MCF 10A (cell line): Measurements from ENCODE around the gene SKAP2. TPM values are rescaled to one million over a fixed set of nuclear protein-coding genes. Genes with fewer than 3 reads are reported as not detected.

ENCODE experiments used
- BruUV-seq: library from RNA; stranded (reverse); fragments of 400-500 nt; replicated peaks from 2 replicates; lab custom pipeline; 2021; lab: Mats Ljungman, UMichigan
- CTCF ChIA-PET: fragments of 300-600 bp; sonication (Branson Sonifier 250); formaldehyde crosslinking; extraction: SDS; loops from one replicate; lab custom pipeline; 2021; ENCODE audit warnings: antibody characterized with exemption, inconsistent platforms; lab: Yijun Ruan, JAX
- POLR2A ChIA-PET: fragments of 300-600, 350-650 bp; sonication (Branson Sonifier 250); formaldehyde crosslinking; extraction: SDS; loops from one replicate; lab custom pipeline; 2020; ENCODE audit warnings: antibody characterized with exemption, inconsistent platforms; lab: Yijun Ruan, JAX
- DNase-seq: peaks from one replicate; pipeline ENCODE4 v3.0.0-alpha.2; 2018; ENCODE audit not compliant: unreplicated experiment
- H3K27ac Mint-ChIP-seq: one replicate; pipeline ENCODE4 v1.8.0; 2022; ENCODE audit warnings: mild to moderate bottlenecking, low read depth, mixed read lengths; ENCODE audit not compliant: unreplicated experiment
- H3K27me3 Mint-ChIP-seq: one replicate; pipeline ENCODE4 v1.8.0; 2022; ENCODE audit warnings: mixed read lengths; ENCODE audit not compliant: insufficient read depth, unreplicated experiment
- H3K36me3 Mint-ChIP-seq: one replicate; pipeline ENCODE4 v1.8.0; 2022; ENCODE audit warnings: mild to moderate bottlenecking, moderate library complexity, mixed read lengths; ENCODE audit not compliant: insufficient read depth, unreplicated experiment
- H3K4me1 Mint-ChIP-seq: one replicate; pipeline ENCODE4 v1.8.0; 2022; ENCODE audit warnings: mixed read lengths; ENCODE audit not compliant: insufficient read depth, unreplicated experiment
- H3K4me3 Mint-ChIP-seq: one replicate; pipeline ENCODE4 v1.8.0; 2022; ENCODE audit warnings: mild to moderate bottlenecking, moderate library complexity, mixed read lengths; ENCODE audit not compliant: unreplicated experiment
- H3K9me3 Mint-ChIP-seq: one replicate; pipeline ENCODE4 v1.8.0; 2022; ENCODE audit warnings: mixed read lengths; ENCODE audit not compliant: unreplicated experiment
- intact Hi-C: fragments of 100-400 bp; cut with micrococcal nuclease; formaldehyde crosslinking; loops from 2 replicates; pipeline ENCODE4 v1.14.1; 2022
- total RNA-seq: library from RNA; stranded (reverse); gene quantifications from 2 replicates; pipeline ENCODE4 v1.2.3, GENCODE V29; 2022
- TF ChIP-seq, protein P1 (sequence below): fragments of 200-600 bp; IDR thresholded peaks from one replicate; pipeline ENCODE4 v1.8.0; 2022; ENCODE audit warnings: antibody characterized with exemption, mild to moderate bottlenecking; ENCODE audit not compliant: unreplicated experiment

The SKAP2 gene
- total RNA-seq, 1 experiment from 2014 or later = 27.5 TPM

DNA sequence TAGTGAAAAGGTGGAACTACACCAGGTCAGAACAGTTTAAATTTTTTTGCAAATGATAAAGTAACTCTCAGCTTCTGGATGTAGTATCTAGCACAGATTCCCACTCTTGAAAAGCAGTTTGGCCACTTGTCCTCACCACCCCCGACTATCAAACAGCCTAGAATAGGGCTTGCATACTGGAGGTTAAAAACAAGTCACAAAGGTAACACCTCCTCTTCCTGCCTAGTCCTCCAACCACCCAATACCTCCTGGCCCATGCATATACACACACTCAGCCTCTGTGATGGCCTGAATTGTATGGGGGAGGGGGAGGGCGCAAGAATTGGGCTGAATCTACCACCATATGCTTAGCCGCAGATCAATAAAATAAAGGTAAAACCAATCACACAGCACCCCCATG lies 5.7 kb downstream of the SKAP2 start:
- ChIA-PET CTCF (interaction anchor here (0.6 to 9.7 kb wide), 17 partner anchors 12 to 1940 kb away, joined by 3 to 198 read pairs (median 6); partner anchors contain the start of genes HOXA1 and HOXA5), POLR2A (interaction anchor here (0.7 to 10.2 kb wide), 13 partner anchors 54 to 654 kb away, joined by 3 to 663 read pairs (median 12); partner anchors contain the start of genes HOXA1, HOXA2 and HOXA5)
- Mint-ChIP-seq H3K27ac (peak overlapping the region; percentile 96), H3K4me1 (peaks cover 30% of the 10 kb centered on the region), H3K9me3 (no peaks in the 10 kb centered on the region), H3K4me3 (peak overlapping the region; percentile 76), H3K27me3 (no peaks in the 10 kb centered on the region), H3K36me3 (peaks cover 4% of the 10 kb centered on the region)
- intact Hi-C loops = loop anchor here (1.0 kb wide), 1 partner anchor 240 kb away; no protein-coding TSS in a partner anchor
- DNase-seq = peak; percentile 66
- BruUV-seq = no TSS peak
- TF ChIP-seq, protein P1, sequence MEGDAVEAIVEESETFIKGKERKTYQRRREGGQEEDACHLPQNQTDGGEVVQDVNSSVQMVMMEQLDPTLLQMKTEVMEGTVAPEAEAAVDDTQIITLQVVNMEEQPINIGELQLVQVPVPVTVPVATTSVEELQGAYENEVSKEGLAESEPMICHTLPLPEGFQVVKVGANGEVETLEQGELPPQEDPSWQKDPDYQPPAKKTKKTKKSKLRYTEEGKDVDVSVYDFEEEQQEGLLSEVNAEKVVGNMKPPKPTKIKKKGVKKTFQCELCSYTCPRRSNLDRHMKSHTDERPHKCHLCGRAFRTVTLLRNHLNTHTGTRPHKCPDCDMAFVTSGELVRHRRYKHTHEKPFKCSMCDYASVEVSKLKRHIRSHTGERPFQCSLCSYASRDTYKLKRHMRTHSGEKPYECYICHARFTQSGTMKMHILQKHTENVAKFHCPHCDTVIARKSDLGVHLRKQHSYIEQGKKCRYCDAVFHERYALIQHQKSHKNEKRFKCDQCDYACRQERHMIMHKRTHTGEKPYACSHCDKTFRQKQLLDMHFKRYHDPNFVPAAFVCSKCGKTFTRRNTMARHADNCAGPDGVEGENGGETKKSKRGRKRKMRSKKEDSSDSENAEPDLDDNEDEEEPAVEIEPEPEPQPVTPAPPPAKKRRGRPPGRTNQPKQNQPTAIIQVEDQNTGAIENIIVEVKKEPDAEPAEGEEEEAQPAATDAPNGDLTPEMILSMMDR = no peak

GRCh38 chr7:26858241-26858715 lies 6.1 kb downstream of the SKAP2 start:
- ChIA-PET POLR2A (interaction anchor here (0.7 to 10.2 kb wide), 15 partner anchors 9 to 654 kb away, joined by 3 to 663 read pairs (median 5); partner anchors contain the start of genes HOXA1, HOXA2 and HOXA5), CTCF (interaction anchor here (0.6 to 9.7 kb wide), 17 partner anchors 12 to 1939 kb away, joined by 3 to 198 read pairs (median 4); partner anchors contain the start of genes HOXA1 and HOXA5)
- Mint-ChIP-seq H3K4me1 (peaks cover 35% of the 10 kb centered on the region), H3K9me3 (no peaks in the 10 kb centered on the region), H3K27me3 (no peaks in the 10 kb centered on the region), H3K27ac (peak overlapping the region; percentile 96), H3K4me3 (peak overlapping the region; percentile 76), H3K36me3 (peaks cover 7% of the 10 kb centered on the region)
- intact Hi-C loops = loop anchor here (1.0 kb wide), 1 partner anchor 240 kb away; no protein-coding TSS in a partner anchor
- TF ChIP-seq, protein P1 = no peak
- DNase-seq = no peak
- BruUV-seq = no TSS peak

- intact Hi-C loops = loop anchor here (1.0 kb wide), 1 partner anchor 241 kb away; no protein-coding TSS in a partner anchor
- no peaks in the 10 kb centered on the region for H3K9me3 Mint-ChIP-seq
- ChIA-PET CTCF (interaction anchor here (0.5 to 9.7 kb wide), 14 partner anchors 21 to 296 kb away, joined by 3 to 198 read pairs (median 4); partner anchors contain the start of genes HOXA1 and HOXA5), POLR2A (interaction anchor here (0.8 to 10.2 kb wide), 18 partner anchors 8 to 318 kb away, joined by 3 to 663 read pairs (median 6); partner anchors contain the start of genes HOXA1, HOXA2, HOXA5 and HOXA6)
- H3K27ac Mint-ChIP-seq = peak overlapping the region; percentile 96
- peaks cover 39% of the 10 kb centered on the region for H3K4me1 Mint-ChIP-seq
- TF ChIP-seq, protein P1 = no peak
- no TSS peak for BruUV-seq
- peak overlapping the region; percentile 76 for H3K4me3 Mint-ChIP-seq
- H3K36me3 Mint-ChIP-seq = peaks cover 11% of the 10 kb centered on the region
- DNase-seq = peak; percentile 77
- no peaks in the 10 kb centered on the region for H3K27me3 Mint-ChIP-seq
Measured at GRCh38 chr7:26857506-26858240, 6.7 kb downstream of the SKAP2 start.

GRCh38 chr7:26857170-26857505 lies 7.3 kb downstream of the SKAP2 start:
- Mint-ChIP-seq H3K36me3 (peaks cover 11% of the 10 kb centered on the region), H3K4me1 (peaks cover 39% of the 10 kb centered on the region), H3K27ac (peak overlapping the region; percentile 96), H3K4me3 (peak overlapping the region; percentile 76), H3K9me3 (no peaks in the 10 kb centered on the region), H3K27me3 (no peaks in the 10 kb centered on the region)
- POLR2A ChIA-PET = interaction anchor here (0.6 to 10.2 kb wide), 17 partner anchors 8 to 315 kb away, joined by 3 to 663 read pairs (median 5); partner anchors contain the start of genes HOXA1, HOXA2, HOXA5 and HOXA6
- BruUV-seq = no TSS peak
- CTCF ChIA-PET = interaction anchor here (0.5 to 9.7 kb wide), 10 partner anchors 21 to 293 kb away, joined by 3 to 198 read pairs (median 7); partner anchors contain the start of genes HOXA1 and HOXA5
- TF ChIP-seq, protein P1 = no peak
- no peak for DNase-seq
- intact Hi-C loops = no loop called here
